Gastrocnemius medialis (tissue), 4 donors: ENCODE data around the gene CERS6. TPM values are rescaled to one million over a fixed set of nuclear protein-coding genes. Genes with fewer than 3 reads are reported as not detected.
"Not testable (repeated sequence)": the region's sequence is repeated elsewhere in the genome, so short reads cannot be mapped to it uniquely, and the experiment has no call there.

ENCODE experiments used
- ATAC-seq, 2 donors: fragments of 150-250 bp; one replicate each; pipeline ENCODE4 v1.9.1; 2016
- DNase-seq, 2 donors: peaks; one replicate each; pipeline ENCODE4 v3.0.0-alpha.2; 2019
- H3K27ac ChIP-seq, 4 donors: fragments of 200-600 bp; sonication (generic); 1 replicate in 1 of 4; 2 replicates in 3 of 4; pipeline ENCODE4 v1.5.1; 2016 to 2018; ENCODE audit warnings: mild to moderate bottlenecking in 2 of 4, moderate library complexity in 1 of 4
- H3K27me3 ChIP-seq, 3 donors: fragments of 200-600 bp; sonication (generic) in 2 of 3; 1 replicate in 1 of 3; 2 replicates in 2 of 3; pipeline versions ENCODE4 v1.5.1 to v1.6.0; 2016 to 2019; ENCODE audit warnings: mild to moderate bottlenecking in 1 of 3, moderate library complexity in 1 of 3
- H3K36me3 ChIP-seq, 2 donors: fragments of 200-600 bp; sonication (generic) in 1 of 2; one replicate each; pipeline ENCODE4 v1.5.1; 2017 to 2018
- H3K4me1 ChIP-seq, 2 donors: fragments of 200-600 bp; sonication (generic) in 1 of 2; one replicate each; pipeline ENCODE4 v1.5.1; 2016 to 2017; ENCODE audit warnings: mild to moderate bottlenecking in 2 of 2
- H3K4me3 ChIP-seq, 4 donors: fragments of 200-600 bp; sonication (generic) in 3 of 4; 1 replicate in 1 of 4; 2 replicates in 3 of 4; pipeline ENCODE4 v1.5.1; 2016 to 2019; ENCODE audit warnings: mild to moderate bottlenecking in 2 of 4
- H3K9me3 ChIP-seq, 3 donors: fragments of 200-600 bp; sonication (generic) in 2 of 3; 1 replicate in 1 of 3; 2 replicates in 2 of 3; pipeline ENCODE4 v1.5.1; 2016 to 2019
- CTCF ChIP-seq, 5 experiments: fragments of 450-650 bp in 3 of 5; fragments of 200-600 bp in 2 of 5; sonication (generic) in 2 of 5; IDR thresholded peaks in 4 of 5; conservative IDR thresholded peaks in 1 of 5; 1 replicate in 4 of 5; 2 replicates in 1 of 5; pipeline ENCODE4 v1.5.1; 2016 to 2019; ENCODE audit warnings: antibody characterized with exemption in 5 of 5, mild to moderate bottlenecking in 3 of 5, moderate library complexity in 3 of 5
- POLR2A ChIP-seq, 2 donors: fragments of 450-650 bp; IDR thresholded peaks; one replicate each; pipeline ENCODE4 v1.6.1; 2017; ENCODE audit warnings: antibody characterized with exemption in 2 of 2, mild to moderate bottlenecking in 2 of 2, moderate library complexity in 2 of 2
- in situ Hi-C, 4 donors: fragments of 200-750 bp; cut with MboI; loops; one replicate each; pipeline versions ENCODE4 v1.15.0 to v1.8.0; 2017; ENCODE audit warnings: low sequenced_read_pairs in 4 of 4
- intact Hi-C: fragments of 100-400 bp; cut with DNase I; formaldehyde crosslinking; loops from one replicate; pipeline ENCODE4 v1.15.1; 2023; ENCODE audit warnings: low total_unique reads
- total RNA-seq, 4 donors: library from RNA; depleted of rRNA; stranded (reverse); fragments of >200 nt; gene quantifications; one replicate each; pipeline versions ENCODE4 v1.1.0 to v1.2.3, GENCODE V29; 2016

The CERS6 gene
- total RNA-seq, 4 donors from 2014 or later: 11.9 to 18.0 (median 14.7) TPM

- ATAC-seq (no peak), DNase-seq (no peak)
- Histone ChIP-seq H3K36me3 (no peaks in the 10 kb centered on the region), H3K4me1 (no peaks in the 10 kb centered on the region), H3K27me3 (no peaks in the 10 kb centered on the region), H3K4me3 (no peak overlapping the region), H3K27ac (no peak overlapping the region), H3K9me3 (no peaks in the 10 kb centered on the region)
- TF ChIP-seq CTCF (IDR thresholded peaks at IDR 0.05 in 4 of 5, conservative IDR thresholded peaks at IDR 0.05 in 1 of 5): no peak
- no peak for TF ChIP-seq POLR2A (IDR thresholded peaks at IDR 0.05)
- in situ Hi-C loops (no loop called here), intact Hi-C loops (no loop called here)
These were observed 311.2 kb downstream of the CERS6 start for GRCh38 chr2:168767258-168767657.

- not testable (repeated sequence) for ATAC-seq
These were observed 312.3 kb downstream of the CERS6 start for GRCh38 chr2:168768357-168768756.

GRCh38 chr2:168770796-168771195, 314.7 kb downstream of the CERS6 start:
- DNase-seq: no peak
- in situ Hi-C loops: loop anchor here in 3 of 4 donors (5.0 to 10.0 kb wide), 2 partner anchors 144 to 147 kb away; no protein-coding TSS in a partner anchor

More at GRCh38 chr2:168768357-168768756, 312.3 kb downstream of the CERS6 start:
- in situ Hi-C loops, DNase-seq, H3K36me3 ChIP-seq, H3K4me3 ChIP-seq, H3K9me3 ChIP-seq, H3K27me3 ChIP-seq, intact Hi-C loops, H3K27ac ChIP-seq, H3K4me1 ChIP-seq: not testable (repeated sequence)

GRCh38 chr2:168772704-168773103, 316.6 kb downstream of the CERS6 start:
- Histone ChIP-seq H3K4me1 (no peaks in the 10 kb centered on the region), H3K27ac (no peak overlapping the region), H3K4me3 (no peak overlapping the region), H3K36me3 (no peaks in the 10 kb centered on the region), H3K27me3 (no peaks in the 10 kb centered on the region), H3K9me3 (no peaks in the 10 kb centered on the region)
- intact Hi-C loops (loop anchor here (1.0 to 5.0 kb wide), 2 partner anchors 148 to 360 kb away; no protein-coding TSS in a partner anchor), in situ Hi-C loops (loop anchor here in 3 of 4 donors (5.0 to 10.0 kb wide), 2 partner anchors 142 to 145 kb away; no protein-coding TSS in a partner anchor)
- DNase-seq (no peak), ATAC-seq (no peak)
- TF ChIP-seq POLR2A (IDR thresholded peaks at IDR 0.05) (no peak), CTCF (IDR thresholded peaks at IDR 0.05 in 4 of 5, conservative IDR thresholded peaks at IDR 0.05 in 1 of 5) (no peak)

More at GRCh38 chr2:168770796-168771195, 314.7 kb downstream of the CERS6 start:
- Histone ChIP-seq H3K27me3 (no peaks in the 10 kb centered on the region), H3K4me1 (no peaks in the 10 kb centered on the region), H3K4me3 (no peak overlapping the region), H3K36me3 (no peaks in the 10 kb centered on the region), H3K9me3 (no peaks in the 10 kb centered on the region), H3K27ac (no peak overlapping the region)
- TF ChIP-seq POLR2A (IDR thresholded peaks at IDR 0.05) (no peak), CTCF (IDR thresholded peaks at IDR 0.05 in 4 of 5, conservative IDR thresholded peaks at IDR 0.05 in 1 of 5) (no peak)
- intact Hi-C loops: loop anchor here (5.0 kb wide), 1 partner anchor 362 kb away; no protein-coding TSS in a partner anchor
- ATAC-seq: no peak

- H3K36me3 ChIP-seq: no peaks in the 10 kb centered on the region
- no peak overlapping the region for H3K4me3 ChIP-seq
- no peaks in the 10 kb centered on the region for H3K9me3 ChIP-seq
- no peaks in the 10 kb centered on the region for H3K4me1 ChIP-seq
- TF ChIP-seq POLR2A (IDR thresholded peaks at IDR 0.05) (no peak), CTCF (IDR thresholded peaks at IDR 0.05 in 4 of 5, conservative IDR thresholded peaks at IDR 0.05 in 1 of 5) (no peak)
- no peak overlapping the region for H3K27ac ChIP-seq
- intact Hi-C loops (loop anchor here (1.0 to 5.0 kb wide), 2 partner anchors 147 to 359 kb away; no protein-coding TSS in a partner anchor), in situ Hi-C loops (loop anchor here in 3 of 4 donors (5.0 to 10.0 kb wide), 2 partner anchors 142 to 144 kb away; no protein-coding TSS in a partner anchor)
- ATAC-seq (no peak), DNase-seq (no peak)
- no peaks in the 10 kb centered on the region for H3K27me3 ChIP-seq
These were observed 317.1 kb downstream of the CERS6 start for GRCh38 chr2:168773128-168773527.
